ENCODE measurements around the gene WWOX. TPM values are rescaled to one million over a fixed set of nuclear protein-coding genes. Genes with fewer than 3 reads are reported as not detected.

Gene WWOX
- total RNA-seq, 2 experiments from 2014 or later = 14.3 to 16.5 TPM

DNA sequence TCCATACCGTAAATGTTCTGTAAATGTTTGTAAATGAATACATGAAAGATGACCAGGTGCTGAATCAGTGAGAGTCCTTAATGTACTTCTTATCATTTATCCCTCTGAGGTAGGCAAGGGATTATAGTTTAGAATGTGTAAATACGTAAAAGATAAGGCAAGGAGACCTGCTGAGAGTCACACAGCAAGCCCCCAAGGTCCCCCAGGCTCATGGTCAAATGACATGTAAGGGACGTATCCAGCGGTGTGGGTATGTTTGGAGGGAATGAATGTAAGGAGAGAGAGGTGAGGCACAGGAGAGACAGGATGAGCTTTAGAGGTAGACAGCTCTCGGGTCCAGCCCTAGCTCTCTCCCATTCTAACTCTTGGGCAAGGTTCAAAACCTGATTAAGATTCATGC, 341.8 kb downstream of the WWOX start:
- H3K4me3 Mint-ChIP-seq = no peak overlapping the region
- ChIA-PET POLR2A (no interaction called here), CTCF (interaction anchor here (0.6 kb wide), 1 partner anchor 1289 kb away, joined by 3 read pairs; no protein-coding TSS in a partner anchor)
- H3K36me3 Mint-ChIP-seq = peaks cover 2% of the 10 kb centered on the region
- H3K4me1 Mint-ChIP-seq (ENCODE audit: low read depth) = no peaks in the 10 kb centered on the region
- H3K27ac Mint-ChIP-seq = no peak overlapping the region
- H3K9me3 Mint-ChIP-seq = no peaks in the 10 kb centered on the region
- intact Hi-C loops (cut with micrococcal nuclease) = no loop called here
- no peak for DNase-seq
- H3K27me3 Mint-ChIP-seq = no peaks in the 10 kb centered on the region

DNA sequence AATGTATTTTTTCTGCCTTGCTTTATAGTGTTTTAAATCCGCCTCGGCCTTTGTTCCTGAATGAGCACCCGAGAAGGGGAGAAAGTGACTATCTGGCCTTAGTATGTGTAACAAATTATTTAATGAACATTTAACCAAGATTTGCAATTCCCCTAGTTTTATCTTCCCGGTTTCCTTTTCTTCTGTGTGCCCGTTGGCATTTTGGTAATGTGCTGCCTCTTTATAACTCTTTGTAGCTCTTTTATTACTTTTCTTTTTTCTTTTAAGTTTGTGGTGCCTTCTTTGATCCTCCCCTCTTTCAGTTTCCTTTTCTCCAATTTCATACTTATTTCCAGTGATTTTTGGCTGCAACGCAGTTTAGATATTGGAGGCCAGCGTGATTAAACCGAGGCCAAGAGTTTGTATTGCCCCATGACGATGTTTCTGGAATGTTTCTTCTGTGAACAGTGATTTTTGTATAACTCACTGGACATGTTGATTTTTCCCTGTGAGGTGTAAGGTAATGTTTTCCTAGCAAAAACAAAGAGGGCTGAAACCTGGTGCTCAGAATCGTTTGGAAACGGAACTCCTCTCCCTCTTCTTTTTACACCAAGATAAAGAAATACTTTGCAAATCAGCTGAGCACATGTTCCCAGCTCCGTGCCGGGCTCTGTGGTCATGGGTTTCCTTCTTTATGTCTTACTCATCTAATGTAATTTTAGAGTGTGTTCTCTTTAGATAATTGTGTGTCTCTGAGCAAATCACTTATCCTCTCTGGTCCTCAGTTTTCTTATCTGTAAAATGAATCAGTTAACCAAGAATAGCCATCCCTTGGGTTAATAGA, 344.3 kb downstream of the WWOX start:
- no peaks in the 10 kb centered on the region for H3K27me3 Mint-ChIP-seq
- DNase-seq = no peak
- intact Hi-C loops (cut with micrococcal nuclease) = no loop called here
- ChIA-PET CTCF (interaction anchor here (0.7 kb wide), 1 partner anchor 47 kb away, joined by 4 read pairs; no protein-coding TSS in a partner anchor), POLR2A (no interaction called here)
- peaks cover 2% of the 10 kb centered on the region for H3K36me3 Mint-ChIP-seq
- H3K27ac Mint-ChIP-seq = no peak overlapping the region
- H3K4me1 Mint-ChIP-seq (ENCODE audit: low read depth) = no peaks in the 10 kb centered on the region
- no peak overlapping the region for H3K4me3 Mint-ChIP-seq
- H3K9me3 Mint-ChIP-seq = no peaks in the 10 kb centered on the region

DNA sequence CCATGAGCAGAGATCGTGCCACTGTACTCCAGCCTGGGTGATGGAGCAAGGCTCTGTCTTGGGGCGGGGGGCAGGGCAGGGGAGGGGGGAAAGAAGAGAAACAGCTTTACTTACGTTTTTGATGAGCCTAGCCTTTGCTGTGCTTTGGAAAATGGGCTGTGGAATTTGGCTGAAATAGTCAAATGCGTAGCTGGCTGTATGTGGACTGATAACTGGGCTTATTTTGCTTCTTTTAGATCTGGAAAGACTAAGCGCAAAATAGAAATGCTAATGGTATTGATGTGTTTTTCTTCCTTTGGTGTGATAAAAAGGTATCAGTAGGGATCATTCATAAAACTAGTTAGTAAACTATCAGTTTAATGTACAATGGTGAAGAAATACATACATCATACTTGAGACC, 346.4 kb downstream of the WWOX start:
- no peak overlapping the region for H3K27ac Mint-ChIP-seq
- ChIA-PET CTCF (no interaction called here), POLR2A (no interaction called here)
- peaks cover 2% of the 10 kb centered on the region for H3K36me3 Mint-ChIP-seq
- H3K4me3 Mint-ChIP-seq = no peak overlapping the region
- no peaks in the 10 kb centered on the region for H3K27me3 Mint-ChIP-seq
- intact Hi-C loops (cut with micrococcal nuclease) = no loop called here
- DNase-seq = no peak
- H3K4me1 Mint-ChIP-seq (ENCODE audit: low read depth) = no peaks in the 10 kb centered on the region
- H3K9me3 Mint-ChIP-seq = no peaks in the 10 kb centered on the region

DNA sequence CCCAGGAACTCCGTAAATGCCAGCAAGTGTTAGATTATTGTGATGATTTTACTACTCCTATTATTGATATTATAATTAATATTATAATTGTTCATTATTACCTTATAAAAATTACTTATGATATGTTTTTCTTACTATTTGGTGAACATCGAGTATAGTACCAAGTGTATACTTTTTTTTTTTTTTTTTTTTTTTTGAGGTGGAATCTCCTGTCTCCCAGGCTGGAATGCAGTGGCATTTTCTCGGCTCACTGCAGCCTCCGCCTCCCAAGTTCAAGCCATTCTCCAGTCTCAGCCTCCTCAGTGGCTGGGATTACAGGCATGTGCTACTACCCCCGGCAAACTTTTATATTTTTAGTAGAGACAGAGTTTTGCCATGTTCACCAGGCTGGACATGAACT, 347.0 kb downstream of the WWOX start:
- Mint-ChIP-seq H3K27ac (no peak overlapping the region), H3K4me1 (ENCODE audit: low read depth) (no peaks in the 10 kb centered on the region), H3K9me3 (no peaks in the 10 kb centered on the region), H3K27me3 (no peaks in the 10 kb centered on the region), H3K36me3 (peaks cover 2% of the 10 kb centered on the region), H3K4me3 (no peak overlapping the region)
- intact Hi-C loops (cut with micrococcal nuclease) = no loop called here
- no peak for DNase-seq
- POLR2A ChIA-PET = no interaction called here
- CTCF ChIA-PET = no interaction called here

DNA sequence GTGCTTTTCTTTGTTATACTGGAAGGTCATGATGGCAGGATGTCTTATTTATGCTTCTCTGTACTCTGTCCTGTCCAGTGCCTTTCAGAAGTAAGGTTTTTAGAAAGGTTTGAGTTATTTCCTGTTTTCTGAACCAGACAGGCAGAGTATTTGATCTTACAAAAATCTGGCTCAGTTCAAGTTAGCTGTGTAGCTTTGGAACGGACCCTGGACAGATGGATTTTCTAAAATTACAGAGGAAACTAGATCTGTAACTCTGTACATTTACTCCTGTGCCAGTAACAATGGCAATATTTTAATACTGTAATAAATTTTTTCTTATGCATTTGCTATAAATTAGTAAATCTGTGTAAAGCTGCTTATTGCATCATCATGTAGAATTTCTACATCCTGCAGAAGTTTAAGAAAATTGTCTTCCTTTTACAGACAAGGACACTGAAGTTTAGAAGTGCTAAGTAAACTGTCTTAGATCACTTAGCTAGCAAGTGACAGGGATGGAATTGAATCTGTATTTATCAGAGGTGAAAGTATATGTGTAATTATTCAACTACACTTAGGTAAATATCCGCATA, 347.6 kb downstream of the WWOX start:
- H3K4me1 Mint-ChIP-seq (ENCODE audit: low read depth) = no peaks in the 10 kb centered on the region

DNA sequence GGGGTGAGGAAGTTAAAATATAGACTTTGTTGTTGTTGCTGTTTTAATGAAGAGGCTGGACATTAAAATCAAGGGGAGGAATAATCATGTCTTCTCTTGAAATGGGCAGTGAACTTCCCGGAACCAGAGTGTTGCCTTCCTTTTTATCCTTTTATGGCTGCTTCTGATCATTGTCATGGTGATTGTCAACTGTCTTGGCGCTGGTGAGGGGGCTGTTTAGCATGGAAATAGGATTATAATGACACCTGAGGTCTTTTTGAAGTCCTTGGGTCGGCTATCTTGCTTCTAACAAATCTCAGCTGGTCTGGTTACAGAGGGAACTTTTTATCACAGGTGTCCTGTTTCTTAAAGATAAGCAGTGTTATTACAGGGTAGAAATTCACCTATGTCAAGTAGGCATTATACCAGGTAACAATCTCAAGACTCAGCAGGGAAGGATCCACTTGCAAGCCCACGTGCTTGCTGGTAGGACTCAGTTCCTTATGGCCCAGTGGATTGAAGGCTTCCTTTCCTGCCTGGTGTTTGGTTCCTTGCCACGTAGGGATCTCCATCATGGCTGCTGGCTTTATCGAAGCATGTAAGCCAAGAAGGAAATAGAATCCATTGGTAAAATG, 349.3 kb downstream of the WWOX start:
- H3K27ac Mint-ChIP-seq = no peak overlapping the region
- POLR2A ChIA-PET = no interaction called here
- peaks cover 2% of the 10 kb centered on the region for H3K36me3 Mint-ChIP-seq
- no peaks in the 10 kb centered on the region for H3K27me3 Mint-ChIP-seq
- H3K9me3 Mint-ChIP-seq = no peaks in the 10 kb centered on the region
- H3K4me3 Mint-ChIP-seq = no peak overlapping the region
- no peak for DNase-seq
- CTCF ChIA-PET = no interaction called here
- no peaks in the 10 kb centered on the region for H3K4me1 Mint-ChIP-seq (ENCODE audit: low read depth)
- intact Hi-C loops (cut with micrococcal nuclease) = no loop called here

More for the DNA sequence above, 347.6 kb downstream of the WWOX start:
- H3K27me3 Mint-ChIP-seq = no peaks in the 10 kb centered on the region
- DNase-seq = no peak
- H3K9me3 Mint-ChIP-seq = no peaks in the 10 kb centered on the region
- H3K36me3 Mint-ChIP-seq = peaks cover 2% of the 10 kb centered on the region
- intact Hi-C loops (cut with micrococcal nuclease) = no loop called here
- no peak overlapping the region for H3K27ac Mint-ChIP-seq
- no peak overlapping the region for H3K4me3 Mint-ChIP-seq
- POLR2A ChIA-PET = no interaction called here
- CTCF ChIA-PET = interaction anchor here (0.7 to 1.4 kb wide), 2 partner anchors 9 to 11 kb away, joined by 3 to 4 read pairs; no protein-coding TSS in a partner anchor

DNA sequence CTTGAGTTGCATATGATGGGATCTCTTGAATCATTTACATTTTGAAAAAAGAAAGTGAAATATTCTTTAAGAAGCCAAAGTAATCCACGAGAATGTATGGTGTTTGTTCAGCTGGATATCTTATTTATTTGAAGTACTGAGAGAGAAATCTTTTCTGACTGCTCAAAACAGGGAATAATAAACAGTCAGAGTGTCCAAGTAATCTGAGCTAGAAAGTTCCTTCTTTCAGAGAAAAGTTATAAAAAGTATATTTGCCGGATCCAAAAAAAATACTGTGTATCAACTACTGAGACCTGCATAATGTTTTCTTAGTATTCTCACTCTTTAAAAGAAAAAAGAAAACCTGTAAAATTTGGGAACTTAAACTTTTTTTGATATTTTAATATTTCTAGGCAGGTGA, 350.8 kb downstream of the WWOX start:
- ChIA-PET POLR2A (interaction anchor here (0.6 kb wide), 1 partner anchor 592 kb away, joined by 3 read pairs; no protein-coding TSS in a partner anchor), CTCF (interaction anchor here (1.6 kb wide), 1 partner anchor 13 kb away, joined by 8 read pairs; no protein-coding TSS in a partner anchor)
- Mint-ChIP-seq H3K27ac (no peak overlapping the region), H3K4me1 (ENCODE audit: low read depth) (no peaks in the 10 kb centered on the region), H3K36me3 (no peaks in the 10 kb centered on the region), H3K27me3 (no peaks in the 10 kb centered on the region), H3K9me3 (no peaks in the 10 kb centered on the region), H3K4me3 (no peak overlapping the region)
- intact Hi-C loops (cut with micrococcal nuclease) = no loop called here
- no peak for DNase-seq

DNA sequence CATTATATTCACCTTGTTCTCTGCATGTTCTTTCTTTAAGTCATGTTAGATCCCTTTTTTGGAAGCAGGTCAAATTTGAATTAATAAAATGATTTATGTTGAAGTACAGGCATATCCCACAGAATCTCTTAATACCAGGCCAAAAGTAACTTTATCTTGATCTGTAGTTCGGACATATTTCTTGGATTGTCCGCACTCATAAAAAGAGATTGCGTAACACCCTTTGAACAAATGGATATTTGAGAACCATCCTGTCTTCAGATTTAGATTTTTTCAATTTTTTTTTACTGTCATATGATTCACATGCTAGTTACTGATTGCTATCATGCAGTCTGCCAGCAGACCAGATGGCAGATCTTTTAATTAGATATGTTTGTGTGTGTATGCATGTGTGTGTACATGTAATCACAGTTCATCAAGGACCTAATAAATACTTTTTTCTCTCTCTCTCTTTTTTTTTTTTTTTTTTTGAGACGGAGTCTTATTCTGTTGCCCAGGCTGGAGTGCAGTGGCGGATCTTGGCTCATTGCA, 352.6 kb downstream of the WWOX start:
- no peaks in the 10 kb centered on the region for H3K9me3 Mint-ChIP-seq
- ChIA-PET CTCF (no interaction called here), POLR2A (no interaction called here)
- DNase-seq = no peak
- H3K4me1 Mint-ChIP-seq (ENCODE audit: low read depth) = no peaks in the 10 kb centered on the region
- intact Hi-C loops (cut with micrococcal nuclease) = no loop called here
- no peak overlapping the region for H3K4me3 Mint-ChIP-seq
- no peaks in the 10 kb centered on the region for H3K36me3 Mint-ChIP-seq
- H3K27me3 Mint-ChIP-seq = no peaks in the 10 kb centered on the region
- H3K27ac Mint-ChIP-seq = no peak overlapping the region

DNA sequence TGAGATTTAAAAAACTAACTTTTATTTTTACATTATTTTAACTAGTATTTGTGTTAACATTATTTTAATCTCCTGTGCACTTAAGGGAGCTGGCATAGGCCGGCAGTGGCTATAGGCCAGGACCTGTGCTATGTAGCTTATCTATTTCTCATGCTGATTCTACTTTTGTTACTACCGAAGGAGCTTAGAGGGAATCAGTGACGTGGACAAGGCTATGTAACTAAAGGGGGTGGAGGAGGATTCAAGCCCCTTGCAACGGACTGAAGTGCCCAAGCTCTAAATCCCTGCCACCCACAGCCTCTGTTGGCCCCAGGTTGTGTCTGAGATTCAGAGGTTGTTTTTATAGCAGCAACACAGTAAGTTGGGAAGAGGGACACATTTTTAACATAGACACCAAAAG, 356.4 kb downstream of the WWOX start:
- CTCF ChIA-PET = interaction anchor here (1.3 kb wide), 1 partner anchor 18 kb away, joined by 3 read pairs; no protein-coding TSS in a partner anchor
- Mint-ChIP-seq H3K27me3 (no peaks in the 10 kb centered on the region), H3K4me1 (ENCODE audit: low read depth) (no peaks in the 10 kb centered on the region), H3K4me3 (no peak overlapping the region), H3K9me3 (no peaks in the 10 kb centered on the region), H3K27ac (no peak overlapping the region), H3K36me3 (no peaks in the 10 kb centered on the region)
- DNase-seq = no peak
- POLR2A ChIA-PET = no interaction called here
- intact Hi-C loops (cut with micrococcal nuclease) = no loop called here

DNA sequence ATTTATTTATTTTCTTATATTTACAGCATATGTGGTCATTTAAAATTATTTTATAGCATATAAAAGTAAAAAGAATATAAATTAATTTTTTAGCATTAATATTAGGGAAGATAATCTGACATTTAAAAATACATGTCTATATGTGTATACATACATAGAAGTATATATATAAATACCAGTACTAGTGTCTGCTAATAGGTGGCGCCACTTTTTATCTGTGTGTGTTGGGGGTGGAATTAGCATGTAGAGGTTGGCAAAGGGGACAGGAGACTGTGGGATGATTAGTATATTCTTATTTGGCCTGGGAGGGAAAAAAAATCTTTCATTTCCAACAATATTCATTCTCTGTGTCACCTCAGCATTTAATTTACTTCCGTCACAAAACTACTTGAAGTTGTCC, 359.1 kb downstream of the WWOX start:
- Mint-ChIP-seq H3K27me3 (no peaks in the 10 kb centered on the region), H3K4me3 (no peak overlapping the region), H3K27ac (no peak overlapping the region), H3K4me1 (ENCODE audit: low read depth) (no peaks in the 10 kb centered on the region), H3K36me3 (no peaks in the 10 kb centered on the region), H3K9me3 (no peaks in the 10 kb centered on the region)
- ChIA-PET CTCF (no interaction called here), POLR2A (no interaction called here)
- DNase-seq = no peak
- intact Hi-C loops (cut with micrococcal nuclease) = no loop called here

DNA sequence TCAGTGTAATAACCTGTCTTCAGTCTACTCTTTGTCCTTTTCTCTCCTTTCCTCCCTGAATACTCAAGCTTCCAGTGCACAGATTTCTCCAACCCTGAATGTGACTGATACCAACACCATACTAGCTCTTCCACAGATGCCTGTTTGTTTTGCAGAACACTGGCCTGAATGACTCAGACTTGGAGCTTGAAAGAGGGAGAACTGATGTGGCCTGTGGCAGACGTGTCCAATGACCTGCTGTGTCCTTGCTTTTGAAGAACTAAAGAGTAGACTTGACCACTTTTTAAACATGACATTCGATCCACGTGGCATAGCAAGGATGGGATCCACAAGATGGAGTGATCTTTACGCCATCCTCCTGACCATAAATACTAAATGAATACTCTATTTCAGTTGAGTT, 361.0 kb downstream of the WWOX start:
- H3K4me1 Mint-ChIP-seq (ENCODE audit: low read depth) = no peaks in the 10 kb centered on the region
- no peak overlapping the region for H3K27ac Mint-ChIP-seq
- peaks cover 4% of the 10 kb centered on the region for H3K36me3 Mint-ChIP-seq
- H3K4me3 Mint-ChIP-seq = no peak overlapping the region
- ChIA-PET POLR2A (no interaction called here), CTCF (no interaction called here)
- peaks cover 9% of the 10 kb centered on the region for H3K9me3 Mint-ChIP-seq
- intact Hi-C loops (cut with micrococcal nuclease) = no loop called here
- DNase-seq = no peak
- H3K27me3 Mint-ChIP-seq = no peaks in the 10 kb centered on the region

DNA sequence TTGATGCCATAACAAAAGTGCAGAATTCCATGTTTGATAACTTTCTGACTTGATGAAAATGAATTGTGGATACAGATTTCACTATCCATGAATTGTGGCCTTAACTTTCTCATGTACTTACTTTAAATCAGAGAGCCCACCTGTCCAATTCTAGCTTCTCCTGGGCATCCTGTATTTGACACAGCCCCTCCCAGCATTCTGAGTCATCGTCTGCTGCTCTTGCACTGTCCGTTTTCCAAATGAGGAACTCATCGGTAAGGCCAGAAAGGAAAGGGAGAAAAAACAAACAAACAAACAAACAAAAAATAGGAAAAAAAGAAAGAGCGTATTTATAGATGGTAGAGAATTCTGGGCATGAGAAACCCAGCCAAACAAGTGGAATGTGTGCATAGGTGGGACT, 361.6 kb downstream of the WWOX start:
- Mint-ChIP-seq H3K27ac (no peak overlapping the region), H3K9me3 (peaks cover 9% of the 10 kb centered on the region), H3K36me3 (peaks cover 4% of the 10 kb centered on the region), H3K27me3 (no peaks in the 10 kb centered on the region), H3K4me3 (no peak overlapping the region), H3K4me1 (ENCODE audit: low read depth) (no peaks in the 10 kb centered on the region)
- intact Hi-C loops (cut with micrococcal nuclease) = no loop called here
- DNase-seq = no peak
- ChIA-PET POLR2A (no interaction called here), CTCF (no interaction called here)
